Tibial artery (tissue), 4 donors: ENCODE measurements around the gene CD72.

Experiments used
- DNase-seq, 2 donors: peaks; one replicate each; pipeline ENCODE4 v3.0.0-alpha.2; 2019
- H3K27ac ChIP-seq, 2 donors: fragments of 200-600 bp; sonication (generic) in 1 of 2; 1 replicate in 1 of 2; 2 replicates in 1 of 2; pipeline ENCODE4 v1.5.1; 2018 to 2019; ENCODE audit warnings: mild to moderate bottlenecking in 1 of 2
- H3K27me3 ChIP-seq, 2 donors: fragments of 200-600 bp; sonication (generic) in 1 of 2; one replicate each; pipeline versions ENCODE4 v1.5.1 to v1.6.0; 2016 to 2019
- H3K36me3 ChIP-seq, 3 donors: fragments of 200-600 bp; sonication (generic) in 2 of 3; one replicate each; pipeline ENCODE4 v1.5.1; 2016 to 2019; ENCODE audit warnings: mild to moderate bottlenecking in 2 of 3
- H3K4me1 ChIP-seq, 4 donors: fragments of 200-600 bp; sonication (generic) in 2 of 4; 1 replicate in 3 of 4; 2 replicates in 1 of 4; pipeline ENCODE4 v1.5.1; 2016 to 2019
- H3K4me3 ChIP-seq, 2 donors: fragments of 200-600 bp; sonication (generic) in 1 of 2; 1 replicate in 1 of 2; 2 replicates in 1 of 2; pipeline ENCODE4 v1.5.1; 2018 to 2019; ENCODE audit warnings: mild to moderate bottlenecking in 2 of 2
- H3K9me3 ChIP-seq, 3 donors: fragments of 200-600 bp; sonication (generic) in 1 of 3; one replicate each; pipeline ENCODE4 v1.5.1; 2016 to 2019
- intact Hi-C: fragments of 100-400 bp; cut with DNase I; formaldehyde crosslinking; loops from one replicate; pipeline ENCODE4 v1.15.0; 2023; ENCODE audit warnings: low total_unique reads
- TF ChIP-seq, protein P1 (sequence below), 2 experiments: fragments of 200-600 bp in 1 of 2; fragments of 450-650 bp in 1 of 2; IDR thresholded peaks; one replicate each; pipeline ENCODE4 v1.5.1; 2017 to 2019; ENCODE audit warnings: antibody characterized with exemption in 2 of 2, mild to moderate bottlenecking in 1 of 2, moderate library complexity in 1 of 2

CD72 gene

GRCh38 chr9:35569206-35569605, 49.0 kb downstream of the CD72 start:
- no peaks in the 10 kb centered on the region for H3K36me3 ChIP-seq
- peaks cover 0 to 24% (median 12%) of the 10 kb centered on the region in 4 donors for H3K4me1 ChIP-seq
- no peaks in the 10 kb centered on the region for H3K9me3 ChIP-seq
- TF ChIP-seq, protein P1, sequence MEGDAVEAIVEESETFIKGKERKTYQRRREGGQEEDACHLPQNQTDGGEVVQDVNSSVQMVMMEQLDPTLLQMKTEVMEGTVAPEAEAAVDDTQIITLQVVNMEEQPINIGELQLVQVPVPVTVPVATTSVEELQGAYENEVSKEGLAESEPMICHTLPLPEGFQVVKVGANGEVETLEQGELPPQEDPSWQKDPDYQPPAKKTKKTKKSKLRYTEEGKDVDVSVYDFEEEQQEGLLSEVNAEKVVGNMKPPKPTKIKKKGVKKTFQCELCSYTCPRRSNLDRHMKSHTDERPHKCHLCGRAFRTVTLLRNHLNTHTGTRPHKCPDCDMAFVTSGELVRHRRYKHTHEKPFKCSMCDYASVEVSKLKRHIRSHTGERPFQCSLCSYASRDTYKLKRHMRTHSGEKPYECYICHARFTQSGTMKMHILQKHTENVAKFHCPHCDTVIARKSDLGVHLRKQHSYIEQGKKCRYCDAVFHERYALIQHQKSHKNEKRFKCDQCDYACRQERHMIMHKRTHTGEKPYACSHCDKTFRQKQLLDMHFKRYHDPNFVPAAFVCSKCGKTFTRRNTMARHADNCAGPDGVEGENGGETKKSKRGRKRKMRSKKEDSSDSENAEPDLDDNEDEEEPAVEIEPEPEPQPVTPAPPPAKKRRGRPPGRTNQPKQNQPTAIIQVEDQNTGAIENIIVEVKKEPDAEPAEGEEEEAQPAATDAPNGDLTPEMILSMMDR (IDR thresholded peaks at IDR 0.05), result no peak
- no peak overlapping the region for H3K4me3 ChIP-seq
- H3K27ac ChIP-seq, result no peak overlapping the region
- intact Hi-C loops, result no loop called here
- DNase-seq, result no peak
- no peaks in the 10 kb centered on the region for H3K27me3 ChIP-seq

DNA sequence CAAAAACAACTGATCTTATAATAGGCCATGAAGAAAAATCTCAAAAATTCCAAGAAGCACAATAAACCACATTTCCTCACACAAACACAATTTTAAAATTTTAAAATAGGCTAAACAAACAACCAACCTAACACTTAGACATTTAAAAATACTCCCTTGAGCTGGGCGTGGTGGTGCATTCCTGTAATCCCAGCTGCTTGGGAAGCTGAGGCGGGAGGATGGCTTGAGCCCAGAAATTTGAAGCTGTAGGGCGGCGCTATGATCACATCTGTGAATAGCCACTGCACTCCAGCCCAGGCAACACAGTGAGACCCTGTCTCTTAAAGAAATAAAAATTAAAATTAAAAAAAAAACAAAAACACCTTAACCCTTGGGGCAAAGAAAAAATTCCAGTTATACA, 50.0 kb downstream of the CD72 start:
- TF ChIP-seq, protein P1 (IDR thresholded peaks at IDR 0.05), result no peak
- no peak for DNase-seq
- Histone ChIP-seq H3K9me3 (no peaks in the 10 kb centered on the region), H3K4me1 (peaks cover 0 to 34% (median 22%) of the 10 kb centered on the region in 4 donors), H3K27ac (no peak overlapping the region), H3K36me3 (no peaks in the 10 kb centered on the region), H3K27me3 (no peaks in the 10 kb centered on the region), H3K4me3 (no peak overlapping the region)
- intact Hi-C loops, result no loop called here

DNA sequence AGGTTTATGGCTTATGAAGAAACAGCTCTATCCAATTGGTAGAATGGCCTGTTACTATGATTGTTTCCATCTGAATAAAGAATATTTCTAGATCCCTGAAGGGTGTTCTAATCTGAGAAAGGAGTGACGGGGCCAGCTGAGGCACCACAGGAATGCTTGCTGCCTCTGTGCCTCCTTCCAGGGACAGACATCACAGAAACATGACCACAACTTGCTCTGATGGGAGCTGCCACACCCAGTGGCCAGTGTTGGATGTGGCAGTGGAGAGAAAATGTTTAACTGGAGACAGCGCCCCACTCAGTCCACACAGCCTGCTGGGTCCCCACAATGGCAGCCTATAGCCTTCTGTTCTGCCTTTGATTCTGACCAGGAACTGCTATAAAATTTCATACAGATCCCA, 51.8 kb downstream of the CD72 start:
- Histone ChIP-seq H3K4me3 (no peak overlapping the region), H3K27me3 (no peaks in the 10 kb centered on the region), H3K36me3 (peaks cover 2 to 10% (median 3%) of the 10 kb centered on the region in 3 donors), H3K4me1 (peaks cover 0 to 52% (median 38%) of the 10 kb centered on the region in 4 donors), H3K9me3 (no peaks in the 10 kb centered on the region), H3K27ac (peak overlapping the region; percentile 83 to 93)
- TF ChIP-seq, protein P1 (IDR thresholded peaks at IDR 0.05), result no peak
- intact Hi-C loops, result no loop called here
- DNase-seq, result no peak

- Histone ChIP-seq H3K4me1 (peaks cover 0 to 66% (median 50%) of the 10 kb centered on the region in 4 donors), H3K4me3 (peak overlapping the region in 1 of 2 donors; percentile 26), H3K9me3 (no peaks in the 10 kb centered on the region), H3K36me3 (peaks cover 19 to 27% (median 20%) of the 10 kb centered on the region in 3 donors), H3K27me3 (no peaks in the 10 kb centered on the region), H3K27ac (peak overlapping the region; percentile 83 to 93)
- intact Hi-C loops, result loop anchor here (5.0 kb wide), 1 partner anchor 447 kb away; the partner anchor contains the start of gene ATOSB
- peak; percentile 83 to 95 for DNase-seq
- TF ChIP-seq, protein P1 (IDR thresholded peaks at IDR 0.05), result no peak
Observed at GRCh38 chr9:35564658-35565061, 53.6 kb downstream of the CD72 start.

- H3K4me3 ChIP-seq, result peak overlapping the region; percentile 11 to 26
- H3K36me3 ChIP-seq, result peaks cover 26 to 36% (median 28%) of the 10 kb centered on the region in 3 donors
- no peaks in the 10 kb centered on the region for H3K27me3 ChIP-seq
- peak; percentile 74 to 91 for DNase-seq
- TF ChIP-seq, protein P1 (IDR thresholded peaks at IDR 0.05), result no peak
- peak overlapping the region; percentile 83 to 93 for H3K27ac ChIP-seq
- intact Hi-C loops, result loop anchor here (5.0 kb wide), 1 partner anchor 446 kb away; the partner anchor contains the start of gene ATOSB
- no peaks in the 10 kb centered on the region for H3K9me3 ChIP-seq
- H3K4me1 ChIP-seq, result peaks cover 0 to 66% (median 50%) of the 10 kb centered on the region in 4 donors
Observed at GRCh38 chr9:35563791-35564197, 54.4 kb downstream of the CD72 start.
